A549 (cell line): ENCODE results near the gene OSBPL6. TPM values are rescaled to one million over a fixed set of nuclear protein-coding genes. Genes with fewer than 3 reads are reported as not detected.

Source experiments
- ATAC-seq, 2 experiments: fragments of 200-7000 bp in 1 of 2; fragments of >200 bp in 1 of 2; cut with Nextera tagmentation in 1 of 2; cut with Tn5 transposase in 1 of 2; 3 replicates each; pipeline versions ENCODE4 v1.8.0 to v1.9.1; 2018 to 2020; ENCODE audit warnings: mild to moderate bottlenecking in 1 of 2, moderate library complexity in 1 of 2
- CTCF ChIA-PET: fragments of 300-600 bp; sonication (Branson Sonifier 250); formaldehyde crosslinking; extraction: SDS; loops from one replicate; lab custom pipeline; 2021; ENCODE audit warnings: antibody characterized with exemption, inconsistent platforms; lab: Yijun Ruan, JAX
- POLR2A ChIA-PET: fragments of 350-600 bp; formaldehyde crosslinking; extraction: SDS; loops from one replicate; lab custom pipeline; 2021; ENCODE audit warnings: antibody characterized with exemption, inconsistent platforms; lab: Yijun Ruan, JAX
- DNase-seq, 2 experiments: peaks; one replicate each; pipeline versions ENCODE4 v3.0.0 to v3.0.0-alpha.2; 2011 to 2016; ENCODE audit warnings: low read depth in 1 of 2, low spot score in 1 of 2
- FAIRE-seq: peaks from 2 replicates; lab custom pipeline; 2011; peaks lifted over from hg19 to GRCh38; lab: Jason Lieb, UNC
- H3K27ac ChIP-seq, 2 experiments: fragments of >200 bp; sonication (Bioruptor Twin); formaldehyde crosslinking; 3 replicates each; pipeline ENCODE4 v1.5.1; 2016 to 2017
- H3K4me1 ChIP-seq: fragments of >200 bp; sonication (Bioruptor Twin); formaldehyde crosslinking; 3 replicates; pipeline ENCODE4 v1.6.1; 2016
- H3K4me2 ChIP-seq: fragments of >200 bp; sonication (Bioruptor Twin); formaldehyde crosslinking; 3 replicates; pipeline ENCODE4 v1.6.1; 2016
- H3K4me3 ChIP-seq: fragments of >200 bp; sonication (Bioruptor Twin); formaldehyde crosslinking; 3 replicates; pipeline ENCODE4 v1.5.1; 2016
- H3K9me3 ChIP-seq: fragments of >200 bp; sonication (Bioruptor Twin); formaldehyde crosslinking; 3 replicates; pipeline ENCODE4 v1.6.1; 2016
- BHLHE40 ChIP-seq: IDR thresholded peaks from 2 replicates; pipeline ENCODE4 v1.6.1; 2012; ENCODE audit warnings: low read depth, low read length, inconsistent platforms
- CEBPB ChIP-seq, 2 experiments: fragments of >200 bp in 1 of 2; sonication (Bioruptor Twin) in 1 of 2; formaldehyde crosslinking in 1 of 2; IDR thresholded peaks; 2 replicates each; pipeline ENCODE4 v1.6.1; 2012 to 2016
- CHD2 ChIP-seq: fragments of 150-350 bp; IDR thresholded peaks from 2 replicates; pipeline ENCODE4 v1.6.1; 2014; ENCODE audit warnings: low read length; ENCODE audit not compliant: partially characterized antibody
- E2F6 ChIP-seq: IDR thresholded peaks from 2 replicates; pipeline ENCODE4 v1.6.1; 2012; ENCODE audit warnings: low read depth, borderline replicate concordance
- HEYL ChIP-seq: fragments of 250-450 bp; sonication (Bioruptor Pico); IDR thresholded peaks from 2 replicates; pipeline ENCODE4 v1.8.0; 2021; ENCODE audit warnings: mild to moderate bottlenecking, moderate library complexity
- HOXB13 ChIP-seq: fragments of 250-450 bp; sonication (Bioruptor Pico); IDR thresholded peaks from 2 replicates; pipeline ENCODE4 v1.5.0; 2020; ENCODE audit warnings: low read depth, mild to moderate bottlenecking, moderate library complexity
- MAFK ChIP-seq: fragments of 450-650 bp; IDR thresholded peaks from 2 replicates; pipeline ENCODE4 v1.6.1; 2014; ENCODE audit not compliant: partially characterized antibody
- MAZ ChIP-seq: fragments of 150-350 bp; IDR thresholded peaks from 2 replicates; pipeline ENCODE4 v1.6.1; 2014; ENCODE audit warnings: antibody characterized with exemption, low read depth, low read length, borderline replicate concordance
- NFE2L2 ChIP-seq: fragments of 150-350 bp; conservative IDR thresholded peaks from 2 replicates; pipeline ENCODE4 v1.6.1; 2014; ENCODE audit warnings: low read length
- PBX3 ChIP-seq: IDR thresholded peaks from 2 replicates; pipeline ENCODE4 v1.6.1; 2012
- POLR2A ChIP-seq: IDR thresholded peaks from 2 replicates; pipeline ENCODE4 v1.6.1; 2012; ENCODE audit warnings: mild to moderate bottlenecking, low read length
- REST ChIP-seq: fragments of 200-600 bp; sonication (generic); IDR thresholded peaks from 2 replicates; pipeline ENCODE4 v1.6.1; 2016; ENCODE audit warnings: antibody characterized with exemption, mild to moderate bottlenecking, moderate library complexity
- RFX5 ChIP-seq: fragments of 450-650 bp; IDR thresholded peaks from 2 replicates; pipeline ENCODE4 v1.7.1; 2014; ENCODE audit warnings: antibody characterized with exemption, mild to moderate bottlenecking, moderate library complexity
- TFCP2L1 ChIP-seq: fragments of 250-450 bp; sonication (Bioruptor Pico); IDR thresholded peaks from 2 replicates; pipeline ENCODE4 v1.5.0; 2021; ENCODE audit warnings: mild to moderate bottlenecking
- ZNF302 ChIP-seq: fragments of 250-450 bp; sonication (Bioruptor Pico); IDR thresholded peaks from 2 replicates; pipeline ENCODE4 v1.9.0; 2021; ENCODE audit warnings: inconsistent platforms, mild to moderate bottlenecking, moderate library complexity
- WGBS: methylation state at CpG from one replicate; pipeline ENCODE4 v1.1.6; 2017; ENCODE audit errors: missing lambda C conversion rate; 5-methylcytosine and 5-hydroxymethylcytosine counted together
- polyA plus RNA-seq, 4 experiments: library from polyadenylated mRNA; depleted of rRNA in 3 of 4; stranded (reverse); fragments of >200 nt; fragmentation: RNase III in 1 of 4; extraction: RNeasy Plus Mini Kit Qiagen cat#74134 plus additional on column Dnase treatment in 1 of 4; gene quantifications; 2 replicates in 3 of 4; 3 replicates in 1 of 4; pipeline ENCODE4 v1.2.3, GENCODE V29; 2011 to 2017
- TF ChIP-seq, protein P1 (sequence below): fragments of >200 bp; sonication (Bioruptor Twin); formaldehyde crosslinking; IDR thresholded peaks from 2 replicates; pipeline ENCODE4 v1.6.1; 2016
- TF ChIP-seq, protein P2 (sequence below): fragments of >200 bp; sonication (Bioruptor Twin); formaldehyde crosslinking; IDR thresholded peaks from 3 replicates; pipeline ENCODE4 v1.6.1; 2016
- TF ChIP-seq, protein P3 (sequence below): fragments of >200 bp; sonication (Bioruptor Twin); formaldehyde crosslinking; IDR thresholded peaks from 3 replicates; pipeline ENCODE4 v1.5.1; 2016
- TF ChIP-seq, protein P4 (sequence below): fragments of 250-450 bp; sonication (Bioruptor Pico); IDR thresholded peaks from 2 replicates; pipeline ENCODE4 v1.5.0; 2020; ENCODE audit warnings: low read depth, mild to moderate bottlenecking, moderate library complexity

OSBPL6 gene
- polyA plus RNA-seq, 2 of the 4 experiments (the other 2 are of a cell fraction), result 2.9 to 8.2 TPM

DNA sequence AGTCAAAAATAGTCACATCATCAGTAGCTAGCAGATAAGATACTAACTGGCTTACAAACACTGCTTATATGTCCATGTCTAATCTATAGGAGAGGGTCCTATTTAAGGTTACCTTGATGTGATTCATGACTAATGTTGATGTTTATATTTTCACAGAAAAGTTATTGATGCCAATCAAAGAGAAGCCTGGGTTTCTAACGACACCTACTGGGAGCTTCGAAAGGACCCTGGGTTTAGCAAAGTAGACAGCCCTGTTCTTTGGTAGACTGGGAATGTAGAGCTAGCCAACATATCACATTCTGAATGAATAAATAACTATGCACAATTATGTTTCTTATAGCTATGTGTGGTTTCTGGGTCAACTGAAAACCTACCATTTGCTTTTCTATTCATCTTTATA is 201.0 kb downstream of the OSBPL6 start:
- CTCF ChIA-PET, result interaction anchor here (0.6 to 17.6 kb wide), 7 partner anchors 11 to 289 kb away, joined by 3 to 138 read pairs (median 6); no protein-coding TSS in a partner anchor
- Histone ChIP-seq H3K9me3 (no peaks in the 10 kb centered on the region), H3K4me2 (no peak overlapping the region), H3K27ac (no peak overlapping the region)
- no peak for ATAC-seq
- no peak for TF ChIP-seq POLR2A
- no peak for TF ChIP-seq NFE2L2
- no peak for TF ChIP-seq BHLHE40
- TF ChIP-seq, protein P1, sequence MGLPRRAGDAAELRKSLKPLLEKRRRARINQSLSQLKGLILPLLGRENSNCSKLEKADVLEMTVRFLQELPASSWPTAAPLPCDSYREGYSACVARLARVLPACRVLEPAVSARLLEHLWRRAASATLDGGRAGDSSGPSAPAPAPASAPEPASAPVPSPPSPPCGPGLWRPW, result no peak
- TF ChIP-seq E2F6, result no peak
- TF ChIP-seq CHD2, result no peak
- TF ChIP-seq ZNF302 (CRISPR knock-in tag), result no peak
- no peak for TF ChIP-seq MAZ
- TF ChIP-seq CEBPB (IDR thresholded peaks at IDR 0.05), result no peak
- TF ChIP-seq, protein P2, sequence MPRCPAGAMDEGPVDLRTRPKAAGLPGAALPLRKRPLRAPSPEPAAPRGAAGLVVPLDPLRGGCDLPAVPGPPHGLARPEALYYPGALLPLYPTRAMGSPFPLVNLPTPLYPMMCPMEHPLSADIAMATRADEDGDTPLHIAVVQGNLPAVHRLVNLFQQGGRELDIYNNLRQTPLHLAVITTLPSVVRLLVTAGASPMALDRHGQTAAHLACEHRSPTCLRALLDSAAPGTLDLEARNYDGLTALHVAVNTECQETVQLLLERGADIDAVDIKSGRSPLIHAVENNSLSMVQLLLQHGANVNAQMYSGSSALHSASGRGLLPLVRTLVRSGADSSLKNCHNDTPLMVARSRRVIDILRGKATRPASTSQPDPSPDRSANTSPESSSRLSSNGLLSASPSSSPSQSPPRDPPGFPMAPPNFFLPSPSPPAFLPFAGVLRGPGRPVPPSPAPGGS, result no peak
- TF ChIP-seq, protein P3, sequence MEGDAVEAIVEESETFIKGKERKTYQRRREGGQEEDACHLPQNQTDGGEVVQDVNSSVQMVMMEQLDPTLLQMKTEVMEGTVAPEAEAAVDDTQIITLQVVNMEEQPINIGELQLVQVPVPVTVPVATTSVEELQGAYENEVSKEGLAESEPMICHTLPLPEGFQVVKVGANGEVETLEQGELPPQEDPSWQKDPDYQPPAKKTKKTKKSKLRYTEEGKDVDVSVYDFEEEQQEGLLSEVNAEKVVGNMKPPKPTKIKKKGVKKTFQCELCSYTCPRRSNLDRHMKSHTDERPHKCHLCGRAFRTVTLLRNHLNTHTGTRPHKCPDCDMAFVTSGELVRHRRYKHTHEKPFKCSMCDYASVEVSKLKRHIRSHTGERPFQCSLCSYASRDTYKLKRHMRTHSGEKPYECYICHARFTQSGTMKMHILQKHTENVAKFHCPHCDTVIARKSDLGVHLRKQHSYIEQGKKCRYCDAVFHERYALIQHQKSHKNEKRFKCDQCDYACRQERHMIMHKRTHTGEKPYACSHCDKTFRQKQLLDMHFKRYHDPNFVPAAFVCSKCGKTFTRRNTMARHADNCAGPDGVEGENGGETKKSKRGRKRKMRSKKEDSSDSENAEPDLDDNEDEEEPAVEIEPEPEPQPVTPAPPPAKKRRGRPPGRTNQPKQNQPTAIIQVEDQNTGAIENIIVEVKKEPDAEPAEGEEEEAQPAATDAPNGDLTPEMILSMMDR, result no peak
- no peak for TF ChIP-seq MAFK
- TF ChIP-seq RFX5, result no peak
- no peak for TF ChIP-seq REST
- TF ChIP-seq HOXB13, result no peak
- no peak for TF ChIP-seq PBX3
- no peak for TF ChIP-seq TFCP2L1 (CRISPR knock-in tag)
- TF ChIP-seq, protein P4, sequence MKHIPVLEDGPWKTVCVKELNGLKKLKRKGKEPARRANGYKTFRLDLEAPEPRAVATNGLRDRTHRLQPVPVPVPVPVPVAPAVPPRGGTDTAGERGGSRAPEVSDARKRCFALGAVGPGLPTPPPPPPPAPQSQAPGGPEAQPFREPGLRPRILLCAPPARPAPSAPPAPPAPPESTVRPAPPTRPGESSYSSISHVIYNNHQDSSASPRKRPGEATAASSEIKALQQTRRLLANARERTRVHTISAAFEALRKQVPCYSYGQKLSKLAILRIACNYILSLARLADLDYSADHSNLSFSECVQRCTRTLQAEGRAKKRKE (CRISPR knock-in tag), result no peak
- no peak for TF ChIP-seq HEYL (CRISPR knock-in tag)
- TF ChIP-seq, all 56 proteins: peak for 0
- FAIRE-seq (no peak), DNase-seq (no peak)
- no peaks in the 10 kb centered on the region for H3K4me1 ChIP-seq
- no peak overlapping the region for H3K4me3 ChIP-seq
- POLR2A ChIA-PET, result no interaction called here
- WGBS, result 65% methylated on average over 2 of the region's 2 CpGs
